NK-92 (cell line): ENCODE measurements around the gene SIKE1.
"Not testable (repeated sequence)": the region's sequence is repeated elsewhere in the genome, so short reads cannot be mapped to it uniquely, and the experiment has no call there.

ENCODE experiments used
- DNase-seq: peaks from one replicate; lab custom pipeline; 2025; ENCODE audit not compliant: unreplicated experiment; lab: John Stamatoyannopoulos, UW

SIKE1 gene

GRCh38 chr1:114756009-114756892 lies 24.2 kb downstream of the SIKE1 start:
- no peak for DNase-seq

DNA sequence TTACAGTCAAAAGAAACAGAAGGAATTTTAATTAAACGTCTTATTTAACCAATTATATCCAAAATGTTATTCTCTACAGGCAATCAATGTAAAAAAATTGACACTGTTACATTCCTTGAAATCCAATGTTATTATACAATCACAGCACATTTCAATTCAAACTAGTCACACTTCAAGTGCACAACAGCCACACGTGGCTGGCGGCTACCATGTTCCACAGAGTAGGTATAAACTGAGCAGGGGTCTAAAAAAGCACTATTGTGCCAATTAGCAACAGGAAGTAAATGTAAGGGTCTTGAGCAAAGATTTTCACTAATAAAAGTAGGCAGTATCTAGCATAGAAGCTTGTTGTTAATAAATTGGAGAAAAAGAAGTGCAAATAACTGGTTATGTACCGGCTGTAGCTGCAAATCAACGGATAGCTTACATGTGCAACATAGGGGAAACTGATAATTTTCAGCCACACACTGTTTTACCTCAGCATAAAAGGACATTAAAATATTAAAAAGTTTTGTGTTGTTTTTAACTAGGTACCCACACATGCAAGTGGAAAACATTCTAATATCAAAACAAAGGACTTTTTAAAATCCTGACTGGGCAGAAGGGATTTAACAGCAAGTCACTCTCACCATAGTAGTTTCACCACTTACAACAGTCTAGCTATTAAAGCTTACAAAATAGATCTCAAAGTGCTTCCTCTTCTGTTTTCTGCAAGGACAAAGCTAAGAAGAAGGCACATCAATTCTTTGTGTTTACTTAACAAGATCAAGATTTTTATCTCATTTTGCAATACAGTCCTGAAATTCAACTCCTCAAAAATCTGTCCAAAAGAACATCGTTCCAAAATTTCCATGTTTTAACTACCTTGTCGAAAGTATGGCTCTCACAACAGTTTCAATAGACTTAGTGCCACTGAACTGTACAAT lies 25.2 kb downstream of the SIKE1 start:
- no peak for DNase-seq

DNA sequence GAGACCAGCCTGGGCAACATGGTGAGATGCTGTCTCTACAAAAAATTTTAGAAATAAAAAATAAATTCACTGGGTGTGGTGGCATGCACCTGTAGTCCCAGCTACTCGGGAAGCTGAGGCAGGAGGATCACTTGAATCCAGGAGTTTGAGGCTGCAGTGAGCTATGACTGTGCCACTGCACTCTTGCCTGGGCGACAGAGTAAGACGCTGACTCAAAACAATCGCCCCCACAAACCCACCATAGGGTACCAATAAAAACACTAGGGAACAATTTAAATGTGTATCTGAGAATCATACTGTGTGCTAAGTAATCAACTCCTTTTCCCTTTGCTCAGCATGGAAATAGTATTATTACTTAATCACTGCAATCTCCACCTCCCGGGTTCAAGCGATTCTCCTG lies 26.8 kb downstream of the SIKE1 start:
- not testable (repeated sequence) for DNase-seq

DNA sequence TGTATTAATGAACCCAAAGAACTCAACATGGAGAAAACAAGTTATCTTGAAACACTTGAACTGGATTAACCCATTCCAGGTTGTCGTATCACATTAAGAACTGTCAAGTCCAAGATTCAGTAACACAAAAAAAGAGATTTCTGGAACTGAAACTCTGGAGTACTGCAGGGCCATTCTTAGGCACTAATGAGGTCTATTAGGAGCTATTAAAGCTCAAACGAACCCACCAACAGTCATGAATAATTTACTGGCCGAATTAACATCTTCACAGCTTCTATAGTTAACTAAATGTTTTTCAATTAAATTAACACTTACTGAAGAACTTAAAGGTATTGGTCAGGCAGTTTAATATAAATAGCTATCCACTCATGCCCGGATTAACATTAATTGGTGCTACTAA lies 27.3 kb downstream of the SIKE1 start:
- no peak for DNase-seq

GRCh38 chr1:114750780-114751179 lies 29.7 kb downstream of the SIKE1 start:
- DNase-seq = no peak

DNA sequence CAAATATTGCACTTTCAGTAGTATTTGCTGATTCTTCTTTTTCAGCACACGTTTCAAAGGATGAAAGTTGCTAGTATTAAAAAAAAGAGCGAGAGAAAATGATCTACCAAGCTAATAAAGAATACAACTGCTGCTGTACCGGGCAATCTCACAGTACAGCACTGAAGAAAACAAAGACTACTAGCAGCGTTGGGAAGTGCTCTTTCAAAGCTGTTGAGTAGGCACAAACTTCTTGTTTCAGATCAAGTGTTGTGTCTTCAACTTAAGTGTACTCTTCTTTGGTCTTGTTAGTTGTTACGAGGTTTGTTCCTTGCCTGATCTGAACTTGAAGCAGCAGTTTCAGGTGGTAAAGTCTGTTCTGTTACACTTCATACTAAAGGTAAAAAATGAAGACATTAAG lies 30.6 kb downstream of the SIKE1 start:
- no peak for DNase-seq

DNA sequence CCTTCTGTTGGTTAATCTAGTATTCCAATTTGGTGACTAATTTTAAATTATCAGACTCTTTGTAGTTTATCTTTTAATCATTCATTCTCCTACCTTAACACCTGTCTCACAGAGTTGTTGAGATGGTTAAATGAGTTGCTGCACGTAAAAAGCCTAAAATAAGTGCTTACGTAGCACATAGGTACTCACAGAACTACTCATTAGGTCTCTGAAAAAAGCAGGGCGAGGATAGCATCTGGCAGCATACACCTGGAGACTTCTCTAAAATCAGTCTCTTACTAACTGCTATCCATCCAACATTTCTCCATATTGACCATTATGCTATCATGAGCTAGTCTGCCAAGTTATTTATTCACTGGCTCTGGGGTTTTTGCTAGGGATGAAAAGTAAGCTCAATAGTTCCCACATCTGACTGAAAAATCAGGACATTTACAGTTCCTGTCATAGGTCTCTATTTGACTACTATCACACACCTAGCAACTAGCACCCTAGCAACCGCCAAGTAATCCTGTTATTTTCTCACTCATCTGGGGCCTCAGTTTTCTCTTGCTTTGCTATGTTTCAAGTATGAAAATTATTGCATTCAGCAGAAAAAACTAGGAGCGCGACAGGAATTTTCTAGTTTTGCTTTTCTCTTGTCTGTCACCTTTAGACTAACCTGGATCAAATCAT lies 33.9 kb downstream of the SIKE1 start:
- DNase-seq = no peak

GRCh38 chr1:114745291-114745690 lies 35.2 kb downstream of the SIKE1 start:
- DNase-seq = no peak

- no peak for DNase-seq
Measured at GRCh38 chr1:114741963-114742746, 38.3 kb downstream of the SIKE1 start.

GRCh38 chr1:114740331-114740730 lies 40.2 kb downstream of the SIKE1 start:
- DNase-seq = no peak

GRCh38 chr1:114737314-114737849 lies 43.1 kb downstream of the SIKE1 start:
- no peak for DNase-seq

DNA sequence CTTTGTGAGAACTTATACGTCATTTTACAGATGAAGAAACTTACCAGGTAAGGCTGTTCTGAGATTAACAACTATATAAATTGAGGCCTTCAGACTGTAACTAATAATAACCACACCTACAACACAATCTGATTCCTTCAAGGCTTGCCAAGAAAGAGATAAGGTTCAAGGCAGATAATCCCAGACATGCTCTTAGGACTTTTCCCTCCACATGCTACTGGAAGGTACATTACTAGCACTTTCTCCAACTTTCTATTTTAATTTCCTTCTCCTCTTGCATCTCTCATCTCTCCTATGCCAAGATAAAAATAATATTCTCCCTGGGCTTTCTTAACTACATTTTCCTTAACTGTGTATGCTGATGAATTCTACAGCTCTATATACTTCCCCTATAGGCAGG lies 45.0 kb downstream of the SIKE1 start:
- DNase-seq = no peak

DNA sequence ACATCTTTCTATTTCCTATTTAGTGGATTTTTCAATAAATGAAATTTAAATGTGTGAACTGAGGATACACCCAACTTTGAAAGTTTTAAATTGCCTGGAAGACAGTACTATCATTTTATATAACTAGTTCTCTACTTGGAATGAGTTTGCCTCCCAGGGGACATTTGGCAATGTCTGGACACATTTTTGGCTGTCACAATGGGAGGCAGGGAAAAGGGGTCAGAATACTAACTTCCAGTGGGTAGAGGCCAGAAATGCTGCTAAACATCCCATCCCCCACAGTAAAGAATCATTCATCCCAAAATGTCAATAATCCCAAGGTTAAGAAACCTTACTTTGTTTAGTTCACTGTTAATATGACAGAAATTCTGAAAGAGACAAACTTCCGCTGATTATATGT lies 50.7 kb downstream of the SIKE1 start:
- DNase-seq = no peak

DNA sequence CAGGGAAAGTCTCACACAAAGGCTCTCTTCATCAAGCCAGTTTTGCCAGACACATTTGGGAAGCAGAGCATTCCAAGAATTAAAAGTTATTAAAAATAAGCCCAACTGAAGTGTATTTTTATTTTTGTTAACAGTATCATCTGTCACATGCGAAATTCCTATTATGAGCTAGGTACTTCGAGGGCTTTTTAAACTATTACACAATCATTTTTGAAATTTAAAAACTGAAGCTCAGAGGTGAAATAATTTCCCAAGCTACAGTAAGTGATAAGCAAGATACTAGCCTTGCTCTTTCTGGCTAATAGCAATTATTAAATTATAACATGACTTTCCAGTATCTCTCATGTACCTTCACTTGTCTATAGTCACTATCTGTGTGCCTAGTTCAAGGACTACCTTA lies 51.9 kb downstream of the SIKE1 start:
- DNase-seq = no peak

DNA sequence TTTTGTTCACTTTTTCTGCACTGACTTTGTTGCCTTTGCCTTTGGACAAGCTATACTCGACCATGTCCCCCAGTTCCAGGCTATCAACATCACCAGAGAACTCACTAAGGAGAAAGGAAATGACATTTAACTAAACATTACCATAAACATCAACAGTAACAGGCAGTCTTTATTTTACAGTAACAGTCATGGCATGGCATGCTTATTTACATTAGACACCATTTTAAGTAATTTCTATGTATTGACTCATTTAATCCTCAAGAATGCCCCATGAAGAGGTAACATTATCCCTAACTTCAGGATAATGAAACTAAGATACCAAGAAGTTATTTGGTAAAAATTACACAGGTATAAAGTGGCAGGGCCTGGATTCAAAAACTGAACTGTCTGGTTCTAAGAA lies 55.3 kb downstream of the SIKE1 start:
- DNase-seq = no peak

- no peak for DNase-seq
Measured at GRCh38 chr1:114723915-114724314, 56.6 kb downstream of the SIKE1 start.

- no peak for DNase-seq
Measured at GRCh38 chr1:114723457-114723856, 57.0 kb downstream of the SIKE1 start.

- no peak for DNase-seq
Measured at GRCh38 chr1:114720492-114720891, 60.0 kb downstream of the SIKE1 start.
